Natural killer cell treated with Interleukin-12 subunit alpha and Interleukin-12 subunit beta and Interleukin-15 and Interleukin-18, amount 100 ng/mL, for 72 hours (primary cell): ENCODE results near the gene TMEM200C. TPM values are rescaled to one million over a fixed set of nuclear protein-coding genes. Genes with fewer than 3 reads are reported as not detected.

Source experiments
- ATAC-seq, 2 donors: fragments of 150-1000 bp; cut with Tn5 transposase in 1 of 2; sonication (Bioruptor Pico), chemical (Tn5 transposase) in 1 of 2; 2 replicates each; pipeline ENCODE4 v1.10.0; 2021
- DNase-seq: peaks from one replicate; pipeline ENCODE4 v3.0.0; 2022; ENCODE audit warnings: low spot score
- H3K27ac Mint-ChIP-seq, 2 donors: 1 replicate in 1 of 2; 2 replicates in 1 of 2; pipeline ENCODE4 v1.8.0; 2022; ENCODE audit warnings: mixed read lengths in 2 of 2, mild to moderate bottlenecking in 1 of 2, moderate library complexity in 1 of 2
- H3K27me3 Mint-ChIP-seq, 2 donors: 1 replicate in 1 of 2; 2 replicates in 1 of 2; pipeline ENCODE4 v1.8.0; 2022; ENCODE audit warnings: mixed read lengths in 2 of 2
- H3K36me3 Mint-ChIP-seq: one replicate; pipeline ENCODE4 v1.8.0; 2022; ENCODE audit warnings: mixed read lengths
- H3K4me1 Mint-ChIP-seq, 2 donors: 1 replicate in 1 of 2; 2 replicates in 1 of 2; pipeline ENCODE4 v1.8.0; 2022; ENCODE audit warnings: low read depth in 2 of 2, mixed read lengths in 2 of 2, mild to moderate bottlenecking in 1 of 2
- H3K4me3 Mint-ChIP-seq: one replicate; pipeline ENCODE4 v1.8.0; 2022; ENCODE audit warnings: mixed read lengths
- H3K9me3 Mint-ChIP-seq: 2 replicates; pipeline ENCODE4 v1.8.0; 2022; ENCODE audit warnings: mixed read lengths
- total RNA-seq, 2 donors: library from RNA; stranded (reverse); gene quantifications; one replicate each; pipeline ENCODE4 v1.2.3, GENCODE V29; 2022

TMEM200C gene
- total RNA-seq, 2 donors from 2014 or later, result not detected

- no peaks in the 10 kb centered on the region for H3K9me3 Mint-ChIP-seq
- no peak overlapping the region for H3K4me3 Mint-ChIP-seq
- ATAC-seq (no peak), DNase-seq (no peak)
- no peaks in the 10 kb centered on the region for H3K4me1 Mint-ChIP-seq
- H3K27ac Mint-ChIP-seq, result no peak overlapping the region
- H3K36me3 Mint-ChIP-seq, result peaks cover 4% of the 10 kb centered on the region
- H3K27me3 Mint-ChIP-seq, result peaks cover 49 to 53% of the 10 kb centered on the region in 2 donors
Measured at GRCh38 chr18:5903386-5903785, 8.1 kb upstream of the TMEM200C start.

GRCh38 chr18:5900262-5900661 lies 4.9 kb upstream of the TMEM200C start:
- no peak overlapping the region for H3K27ac Mint-ChIP-seq
- DNase-seq (no peak), ATAC-seq (no peak)
- H3K9me3 Mint-ChIP-seq, result no peaks in the 10 kb centered on the region
- no peak overlapping the region for H3K4me3 Mint-ChIP-seq
- H3K4me1 Mint-ChIP-seq, result no peaks in the 10 kb centered on the region
- H3K36me3 Mint-ChIP-seq, result peaks cover 4% of the 10 kb centered on the region
- peaks cover 49 to 56% of the 10 kb centered on the region in 2 donors for H3K27me3 Mint-ChIP-seq

GRCh38 chr18:5899835-5900234 lies 4.5 kb upstream of the TMEM200C start:
- ATAC-seq (no peak), DNase-seq (no peak)
- Mint-ChIP-seq H3K36me3 (peaks cover 3% of the 10 kb centered on the region), H3K27ac (no peak overlapping the region), H3K27me3 (peaks cover 48 to 52% of the 10 kb centered on the region in 2 donors), H3K4me1 (no peaks in the 10 kb centered on the region), H3K4me3 (no peak overlapping the region), H3K9me3 (no peaks in the 10 kb centered on the region)

- H3K27me3 Mint-ChIP-seq, result peaks cover 56 to 65% of the 10 kb centered on the region in 2 donors
- H3K4me3 Mint-ChIP-seq, result peak overlapping the region; percentile 9
- H3K27ac Mint-ChIP-seq, result no peak overlapping the region
- DNase-seq (no peak), ATAC-seq (peak in 1 of 2 donors; percentile 39)
- peaks cover 0 to 10% of the 10 kb centered on the region in 2 donors for H3K4me1 Mint-ChIP-seq
- H3K9me3 Mint-ChIP-seq, result no peaks in the 10 kb centered on the region
- H3K36me3 Mint-ChIP-seq, result no peaks in the 10 kb centered on the region
Measured at GRCh38 chr18:5895876-5896740, 786 bp upstream of the TMEM200C start.

GRCh38 chr18:5894611-5895298 lies 567 bp downstream of the TMEM200C start:
- DNase-seq (no peak), ATAC-seq (no peak)
- no peak overlapping the region for H3K27ac Mint-ChIP-seq
- H3K4me1 Mint-ChIP-seq, result peaks cover 0 to 10% of the 10 kb centered on the region in 2 donors
- no peaks in the 10 kb centered on the region for H3K9me3 Mint-ChIP-seq
- peak overlapping the region; percentile 48 for H3K4me3 Mint-ChIP-seq
- no peaks in the 10 kb centered on the region for H3K36me3 Mint-ChIP-seq
- H3K27me3 Mint-ChIP-seq, result peaks cover 42 to 52% of the 10 kb centered on the region in 2 donors

- peak overlapping the region; percentile 48 for H3K4me3 Mint-ChIP-seq
- no peak overlapping the region for H3K27ac Mint-ChIP-seq
- H3K27me3 Mint-ChIP-seq, result peaks cover 42 to 56% of the 10 kb centered on the region in 2 donors
- H3K36me3 Mint-ChIP-seq, result peaks cover under 1% of the 10 kb centered on the region
- DNase-seq, result no peak
- H3K9me3 Mint-ChIP-seq, result no peaks in the 10 kb centered on the region
- peaks cover 0 to 10% of the 10 kb centered on the region in 2 donors for H3K4me1 Mint-ChIP-seq
- ATAC-seq, result no peak
Measured at GRCh38 chr18:5893956-5894610, 1.2 kb downstream of the TMEM200C start.

GRCh38 chr18:5892823-5893431 lies 2.4 kb downstream of the TMEM200C start:
- no peak for ATAC-seq
- DNase-seq, result no peak
- Mint-ChIP-seq H3K27me3 (peaks cover 37 to 56% of the 10 kb centered on the region in 2 donors), H3K4me3 (no peak overlapping the region), H3K9me3 (no peaks in the 10 kb centered on the region), H3K4me1 (peaks cover 0 to 10% of the 10 kb centered on the region in 2 donors), H3K36me3 (peaks cover 4% of the 10 kb centered on the region), H3K27ac (no peak overlapping the region)

GRCh38 chr18:5891854-5892215 lies 3.5 kb downstream of the TMEM200C start:
- no peak for ATAC-seq
- no peak for DNase-seq
- H3K4me3 Mint-ChIP-seq, result peak overlapping the region; percentile 25
- peaks cover 0 to 10% of the 10 kb centered on the region in 2 donors for H3K4me1 Mint-ChIP-seq
- peaks cover 40 to 65% of the 10 kb centered on the region in 2 donors for H3K27me3 Mint-ChIP-seq
- H3K9me3 Mint-ChIP-seq, result no peaks in the 10 kb centered on the region
- H3K36me3 Mint-ChIP-seq, result peaks cover 4% of the 10 kb centered on the region
- no peak overlapping the region for H3K27ac Mint-ChIP-seq

GRCh38 chr18:5891184-5891853 lies 4.0 kb downstream of the TMEM200C start:
- Mint-ChIP-seq H3K9me3 (no peaks in the 10 kb centered on the region), H3K4me1 (peaks cover 0 to 10% of the 10 kb centered on the region in 2 donors), H3K36me3 (peaks cover 4% of the 10 kb centered on the region), H3K27me3 (peaks cover 36 to 59% of the 10 kb centered on the region in 2 donors), H3K27ac (no peak overlapping the region), H3K4me3 (peak overlapping the region; percentile 25)
- DNase-seq (no peak), ATAC-seq (no peak)

GRCh38 chr18:5890331-5891183 lies 4.8 kb downstream of the TMEM200C start:
- no peak overlapping the region for H3K27ac Mint-ChIP-seq
- ATAC-seq (peak; percentile 81 to 90), DNase-seq (no peak)
- no peaks in the 10 kb centered on the region for H3K9me3 Mint-ChIP-seq
- no peak overlapping the region for H3K4me3 Mint-ChIP-seq
- peaks cover 4% of the 10 kb centered on the region for H3K36me3 Mint-ChIP-seq
- H3K4me1 Mint-ChIP-seq, result peaks cover 0 to 10% of the 10 kb centered on the region in 2 donors
- H3K27me3 Mint-ChIP-seq, result peaks cover 33 to 55% of the 10 kb centered on the region in 2 donors

GRCh38 chr18:5885361-5885760 lies 10.0 kb downstream of the TMEM200C start:
- no peak for ATAC-seq
- Mint-ChIP-seq H3K36me3 (peaks cover 4% of the 10 kb centered on the region), H3K27me3 (peaks cover 12 to 34% of the 10 kb centered on the region in 2 donors), H3K4me3 (no peak overlapping the region), H3K4me1 (no peaks in the 10 kb centered on the region), H3K9me3 (no peaks in the 10 kb centered on the region), H3K27ac (no peak overlapping the region)
- no peak for DNase-seq

- ATAC-seq (no peak), DNase-seq (no peak)
- Mint-ChIP-seq H3K36me3 (peaks cover 4% of the 10 kb centered on the region), H3K9me3 (no peaks in the 10 kb centered on the region), H3K4me3 (no peak overlapping the region), H3K27me3 (peaks cover 12 to 34% of the 10 kb centered on the region in 2 donors), H3K27ac (no peak overlapping the region), H3K4me1 (no peaks in the 10 kb centered on the region)
Measured at GRCh38 chr18:5884375-5884774, 10.9 kb downstream of the TMEM200C start.
